ENCODE data around the gene MFRP.
A peak's percentile ranks its signal among the peaks of the same experiment; 100 is the strongest.

Gene MFRP

DNA sequence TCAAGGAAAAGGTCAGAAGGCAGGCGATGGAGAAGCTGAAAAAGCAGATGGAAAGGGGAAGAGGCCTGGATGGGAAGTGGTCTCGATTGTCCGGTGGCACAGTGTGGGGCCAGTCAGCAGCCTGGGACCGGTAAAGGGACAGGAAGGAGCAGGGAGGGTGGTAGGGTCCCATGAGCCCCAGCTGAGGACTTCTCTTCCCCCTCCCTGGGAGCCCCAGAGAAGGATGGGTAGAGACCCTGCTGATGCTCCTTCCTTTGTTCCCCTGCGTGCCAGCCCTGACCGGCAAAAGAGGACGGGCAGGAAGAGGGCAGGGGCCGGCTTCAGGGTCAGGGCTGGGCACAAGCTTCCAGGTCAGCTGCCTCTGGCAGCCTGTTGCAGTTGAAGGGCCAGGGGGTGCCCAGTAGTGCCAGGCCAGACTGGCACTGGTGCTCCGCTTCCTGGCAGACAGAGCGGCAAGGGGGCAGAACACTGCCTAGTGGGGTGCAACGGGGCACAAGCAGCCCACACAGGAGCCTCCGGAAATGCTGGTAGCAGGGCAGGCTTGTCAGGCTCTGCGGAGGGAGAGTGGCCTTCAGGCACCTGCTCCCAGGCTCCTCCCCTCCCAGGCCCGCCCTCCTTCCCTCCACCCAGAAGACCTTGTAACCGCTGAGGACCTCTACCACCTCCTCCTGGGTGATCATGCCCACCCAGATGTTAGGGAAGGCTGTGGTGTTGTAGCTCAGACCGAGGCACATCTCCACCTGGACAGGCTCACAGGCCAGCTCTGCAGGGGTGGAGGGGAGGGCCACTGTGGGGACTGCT lies 5.1 kb downstream of the MFRP start:
- Histone ChIP-seq H3K27ac (ENCODE audit: extremely low read depth, low read depth, low read length) (no peak overlapping the region), H3K36me3 (ENCODE audit: control insufficient read depth in 2 of 2, insufficient read depth in 1 of 2, low read length in 2 of 2) (peaks cover 0 to 8% of the 10 kb centered on the region in 2 experiments; a peak in 1 of 3 replicates), H3K9me3 (ENCODE audit: control insufficient read depth, insufficient read depth, low read depth, low read length) (no peaks in the 10 kb centered on the region), H3K4me1 (ENCODE audit: control insufficient read depth, insufficient read depth, low read length) (no peaks in the 10 kb centered on the region; the same call in 1 of the 2 replicates), H3K4me3 (ENCODE audit: low read depth, low read length) (no peak overlapping the region)
- CTCF ChIA-PET: interaction anchor here (0.5 to 5.4 kb wide), 11 partner anchors 6 to 361 kb away, joined by 3 to 151 read pairs (median 4); partner anchors contain the start of genes MCAM, MFRP and USP2
- no peak for TF ChIP-seq ZNF776 (tag by site-specific recombination; IDR thresholded peaks at IDR 0.05; ENCODE audit: borderline replicate concordance)
- TF ChIP-seq, protein P1, sequence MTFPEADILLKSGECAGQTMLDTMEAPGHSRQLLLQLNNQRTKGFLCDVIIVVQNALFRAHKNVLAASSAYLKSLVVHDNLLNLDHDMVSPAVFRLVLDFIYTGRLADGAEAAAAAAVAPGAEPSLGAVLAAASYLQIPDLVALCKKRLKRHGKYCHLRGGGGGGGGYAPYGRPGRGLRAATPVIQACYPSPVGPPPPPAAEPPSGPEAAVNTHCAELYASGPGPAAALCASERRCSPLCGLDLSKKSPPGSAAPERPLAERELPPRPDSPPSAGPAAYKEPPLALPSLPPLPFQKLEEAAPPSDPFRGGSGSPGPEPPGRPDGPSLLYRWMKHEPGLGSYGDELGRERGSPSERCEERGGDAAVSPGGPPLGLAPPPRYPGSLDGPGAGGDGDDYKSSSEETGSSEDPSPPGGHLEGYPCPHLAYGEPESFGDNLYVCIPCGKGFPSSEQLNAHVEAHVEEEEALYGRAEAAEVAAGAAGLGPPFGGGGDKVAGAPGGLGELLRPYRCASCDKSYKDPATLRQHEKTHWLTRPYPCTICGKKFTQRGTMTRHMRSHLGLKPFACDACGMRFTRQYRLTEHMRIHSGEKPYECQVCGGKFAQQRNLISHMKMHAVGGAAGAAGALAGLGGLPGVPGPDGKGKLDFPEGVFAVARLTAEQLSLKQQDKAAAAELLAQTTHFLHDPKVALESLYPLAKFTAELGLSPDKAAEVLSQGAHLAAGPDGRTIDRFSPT (tag by site-specific recombination; IDR thresholded peaks at IDR 0.05): 0 out of 2 replicates have a peak, but pooled peaks have one; percentile 17
- POLR2A ChIA-PET: interaction anchor here (1.2 kb wide), 1 partner anchor 20 kb away, joined by 5 read pairs; no protein-coding TSS in a partner anchor

DNA sequence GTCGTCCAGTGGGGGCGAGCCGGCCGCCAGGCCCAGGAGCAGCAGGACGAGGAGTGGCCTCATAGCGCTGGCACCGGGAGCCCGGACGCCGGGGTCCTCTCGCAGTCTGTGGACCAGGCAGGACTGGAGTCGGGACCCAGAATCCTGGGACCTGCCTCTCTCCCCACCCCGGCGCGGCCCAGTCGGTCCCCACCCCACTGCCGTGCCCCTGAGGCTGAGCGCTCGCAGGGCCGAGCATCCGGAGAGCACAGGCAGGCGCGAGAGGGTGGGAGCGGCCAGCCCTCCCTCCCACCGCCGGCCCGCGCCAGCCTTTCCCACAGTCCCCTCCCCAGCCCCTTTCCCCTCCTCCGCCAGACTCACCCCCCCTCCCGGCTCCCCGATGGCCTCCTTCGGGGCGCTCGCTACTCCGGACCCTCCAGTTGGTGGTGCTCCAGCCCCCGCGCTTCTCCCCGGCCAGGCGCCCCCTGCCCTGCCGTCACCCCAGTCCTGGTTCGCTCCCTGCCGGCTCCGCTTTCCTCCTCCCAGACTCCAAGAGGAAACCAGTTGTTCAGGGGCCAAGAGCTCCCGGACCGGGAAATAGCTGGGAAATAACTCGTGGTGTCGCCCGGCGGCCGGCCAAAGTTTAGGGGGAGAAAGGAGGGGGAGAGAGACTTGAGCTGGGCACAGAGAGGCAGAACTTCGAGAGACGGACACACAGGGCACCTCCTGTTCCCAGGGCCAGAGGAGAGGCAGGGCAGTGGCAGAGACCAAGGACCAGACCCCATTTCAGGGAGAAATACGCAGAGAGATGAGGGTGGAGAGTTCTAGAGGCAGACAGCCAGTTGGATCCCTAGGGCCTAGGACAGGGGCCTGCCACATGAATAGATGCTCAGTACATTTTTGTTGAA lies 5.9 kb downstream of the MFRP start, which contains the start of gene C1QTNF5:
TSS of gene C1QTNF5 (minus strand) at position 549 of the 887 bp plus-strand sequence. CDS start at position 63, 486 bp downstream.
- POLR2A ChIA-PET: interaction anchor here (0.6 to 1.1 kb wide), 3 partner anchors 19 to 239 kb away, joined by 3 to 7 read pairs (median 4); partner anchors contain the start of gene DPAGT1
- Histone ChIP-seq H3K9me3 (ENCODE audit: control insufficient read depth, insufficient read depth, low read depth, low read length) (no peaks in the 10 kb centered on the region), H3K36me3 (ENCODE audit: control insufficient read depth in 2 of 2, insufficient read depth in 1 of 2, low read length in 2 of 2) (peaks cover 0 to 16% of the 10 kb centered on the region in 2 experiments; a peak in 1 of 3 replicates), H3K4me1 (ENCODE audit: control insufficient read depth, insufficient read depth, low read length) (no peaks in the 10 kb centered on the region; the same call in 1 of the 2 replicates), H3K4me3 (ENCODE audit: low read depth, low read length) (peak within 1 kb of the TSS; percentile 26), H3K27ac (ENCODE audit: extremely low read depth, low read depth, low read length) (no peak within 1 kb of the TSS; the same call in 1 of the 2 replicates)
- CTCF ChIA-PET: interaction anchor here (0.6 to 7.2 kb wide), 28 partner anchors 7 to 653 kb away, joined by 3 to 160 read pairs (median 4); partner anchors contain the start of genes MCAM, MFRP and USP2
- no peak for TF ChIP-seq MYNN (tag by site-specific recombination; IDR thresholded peaks at IDR 0.05; ENCODE audit: borderline replicate concordance)
- no peak for TF ChIP-seq ZNF341 (tag by site-specific recombination; IDR thresholded peaks at IDR 0.05; ENCODE audit: low read depth)
- no peak for TF ChIP-seq ZNF555 (tag by site-specific recombination; conservative IDR thresholded peaks at IDR 0.05)
- no peak for TF ChIP-seq SALL2 (tag by site-specific recombination; IDR thresholded peaks at IDR 0.05; ENCODE audit: borderline replicate concordance)

DNA sequence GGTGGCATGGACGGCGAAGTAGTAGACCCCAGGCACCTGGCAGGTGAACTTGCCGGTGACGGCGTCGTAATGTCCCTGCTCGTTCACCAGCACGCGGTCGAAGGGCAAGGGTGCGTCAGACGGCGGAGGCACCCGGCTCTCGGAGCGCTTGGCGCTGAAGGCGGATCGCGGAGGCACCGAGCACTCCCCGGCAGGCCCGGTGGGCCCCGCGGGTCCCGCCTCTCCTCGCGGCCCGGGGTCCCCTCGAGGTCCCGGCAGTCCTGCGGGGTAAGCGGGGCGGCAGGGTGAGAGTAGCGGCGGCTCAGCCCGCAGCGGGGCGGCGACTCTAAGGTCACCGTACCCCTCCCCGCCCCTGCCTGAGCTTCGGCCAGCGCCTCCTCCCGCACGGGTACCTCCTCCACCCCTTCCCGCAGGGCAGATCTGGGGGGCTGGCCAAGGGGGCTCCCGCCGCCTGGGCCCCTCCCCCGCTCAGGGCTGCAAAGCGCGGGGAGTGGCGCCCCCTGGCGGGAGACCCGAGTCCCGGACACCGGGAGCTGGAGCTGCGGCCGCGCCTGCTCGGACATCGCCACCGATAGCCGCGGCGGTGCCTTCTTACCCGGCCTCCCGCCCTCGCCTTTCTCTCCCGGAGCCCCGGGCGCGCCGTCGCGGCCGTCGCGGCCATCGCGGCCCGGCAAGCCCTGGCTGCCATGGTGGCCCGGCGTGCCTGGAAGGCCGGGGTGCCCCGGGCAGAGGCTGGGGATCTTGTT lies 6.7 kb downstream of the MFRP start:
- ChIA-PET POLR2A (interaction anchor here (0.6 to 3.2 kb wide), 4 partner anchors 20 to 238 kb away, joined by 3 to 39 read pairs (median 6); partner anchors contain the start of gene DPAGT1), CTCF (interaction anchor here (0.5 to 7.2 kb wide), 23 partner anchors 8 to 652 kb away, joined by 3 to 160 read pairs (median 4); partner anchors contain the start of genes MCAM, MFRP and USP2)
- H3K4me1 ChIP-seq (ENCODE audit: control insufficient read depth, insufficient read depth, low read length): no peaks in the 10 kb centered on the region; the same call in 1 of the 2 replicates

More for the DNA sequence above, 6.7 kb downstream of the MFRP start:
- no peaks in the 10 kb centered on the region for H3K9me3 ChIP-seq (ENCODE audit: control insufficient read depth, insufficient read depth, low read depth, low read length)
- H3K36me3 ChIP-seq (ENCODE audit: control insufficient read depth in 2 of 2, insufficient read depth in 1 of 2, low read length in 2 of 2): peaks cover 0 to 19% of the 10 kb centered on the region in 2 experiments; a peak in 1 of 3 replicates
- no peak overlapping the region; the same call in 1 of the 2 replicates for H3K27ac ChIP-seq (ENCODE audit: extremely low read depth, low read depth, low read length)
- TF ChIP-seq, protein P2, sequence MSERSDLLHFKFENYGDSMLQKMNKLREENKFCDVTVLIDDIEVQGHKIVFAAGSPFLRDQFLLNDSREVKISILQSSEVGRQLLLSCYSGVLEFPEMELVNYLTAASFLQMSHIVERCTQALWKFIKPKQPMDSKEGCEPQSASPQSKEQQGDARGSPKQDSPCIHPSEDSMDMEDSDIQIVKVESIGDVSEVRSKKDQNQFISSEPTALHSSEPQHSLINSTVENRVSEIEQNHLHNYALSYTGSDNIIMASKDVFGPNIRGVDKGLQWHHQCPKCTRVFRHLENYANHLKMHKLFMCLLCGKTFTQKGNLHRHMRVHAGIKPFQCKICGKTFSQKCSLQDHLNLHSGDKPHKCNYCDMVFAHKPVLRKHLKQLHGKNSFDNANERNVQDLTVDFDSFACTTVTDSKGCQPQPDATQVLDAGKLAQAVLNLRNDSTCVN (tag by site-specific recombination; optimal IDR thresholded peaks at IDR 0.05): no peak
- no peak for TF ChIP-seq TRIM28 (IDR thresholded peaks at IDR 0.05; ENCODE audit: borderline replicate concordance, low read length)
- no peak for TF ChIP-seq KLF9 (tag by site-specific recombination; IDR thresholded peaks at IDR 0.05; ENCODE audit: low read depth)
- TF ChIP-seq SCRT2 (tag by site-specific recombination; IDR thresholded peaks at IDR 0.05): no peak
- peak overlapping the region; percentile 26 for H3K4me3 ChIP-seq (ENCODE audit: low read depth, low read length)

Measured in HEK293 (cell line).